Stimulated activated CD8-positive, alpha-beta memory T cell treated with anti-CD3 and anti-CD28 coated beads, Interleukin-2, amount 100 ng/mL, for 48 hours (primary cell): ENCODE measurements around the gene KRTAP12-1.
"Not testable (repeated sequence)": the region's sequence is repeated elsewhere in the genome, so short reads cannot be mapped to it uniquely, and the experiment has no call there.

Experiments used
- DNase-seq, 2 donors: peaks; one replicate each; pipeline ENCODE4 v3.0.0-alpha.2; 2020; ENCODE audit warnings: low read depth in 2 of 2

The KRTAP12-1 gene

GRCh38 chr21:44644878-44645277 lies 37.1 kb downstream of the KRTAP12-1 start:
- no peak for DNase-seq

GRCh38 chr21:44643741-44644310 lies 38.1 kb downstream of the KRTAP12-1 start:
- DNase-seq = no peak

- DNase-seq = no peak
Measured at GRCh38 chr21:44640761-44641160, 41.2 kb downstream of the KRTAP12-1 start.

- no peak for DNase-seq
Measured at GRCh38 chr21:44639331-44639655, 42.7 kb downstream of the KRTAP12-1 start.

- DNase-seq = not testable (repeated sequence)
Measured at GRCh38 chr21:44638506-44639330, 43.2 kb downstream of the KRTAP12-1 start.

GRCh38 chr21:44637851-44638348 lies 44.1 kb downstream of the KRTAP12-1 start:
- DNase-seq = not testable (repeated sequence)

- DNase-seq = no peak
Measured at GRCh38 chr21:44637018-44637850, 44.7 kb downstream of the KRTAP12-1 start, which contains the start of gene KRTAP10-10. Gene KRTAP10-10 (plus strand): TSS chr21:44637356. CDS start chr21:44637418, 62 bp downstream.

- DNase-seq = no peak
Measured at GRCh38 chr21:44636209-44637017, 45.5 kb downstream of the KRTAP12-1 start.

- DNase-seq = no peak
Measured at GRCh38 chr21:44632067-44632466, 49.9 kb downstream of the KRTAP12-1 start.
